Gastroesophageal sphincter (tissue), 3 donors: ENCODE results near the gene GPR151.

Experiments
- EP300 ChIP-seq: sonication (generic); formaldehyde crosslinking; IDR thresholded peaks from one replicate; pipeline ENCODE4 v1.6.1; 2017; ENCODE audit warnings: antibody characterized with exemption, mild to moderate bottlenecking
- POLR2A ChIP-seq, 2 donors: fragments of 450-650 bp; IDR thresholded peaks; one replicate each; pipeline ENCODE4 v1.6.1; 2017; ENCODE audit warnings: antibody characterized with exemption in 2 of 2, mild to moderate bottlenecking in 2 of 2, moderate library complexity in 1 of 2
- POLR2AphosphoS5 ChIP-seq: sonication (generic); formaldehyde crosslinking; IDR thresholded peaks from one replicate; pipeline ENCODE4 v1.6.1; 2017; ENCODE audit warnings: antibody characterized with exemption
- TF ChIP-seq, protein P1 (sequence below), 4 experiments: fragments of 200-600 bp in 2 of 4; fragments of 450-650 bp in 2 of 4; sonication (generic) in 1 of 4; IDR thresholded peaks; one replicate each; pipeline ENCODE4 v1.5.1; 2017 to 2019; ENCODE audit warnings: antibody characterized with exemption in 4 of 4, mild to moderate bottlenecking in 2 of 4, moderate library complexity in 2 of 4

- TF ChIP-seq EP300: no peak
- TF ChIP-seq, protein P1, sequence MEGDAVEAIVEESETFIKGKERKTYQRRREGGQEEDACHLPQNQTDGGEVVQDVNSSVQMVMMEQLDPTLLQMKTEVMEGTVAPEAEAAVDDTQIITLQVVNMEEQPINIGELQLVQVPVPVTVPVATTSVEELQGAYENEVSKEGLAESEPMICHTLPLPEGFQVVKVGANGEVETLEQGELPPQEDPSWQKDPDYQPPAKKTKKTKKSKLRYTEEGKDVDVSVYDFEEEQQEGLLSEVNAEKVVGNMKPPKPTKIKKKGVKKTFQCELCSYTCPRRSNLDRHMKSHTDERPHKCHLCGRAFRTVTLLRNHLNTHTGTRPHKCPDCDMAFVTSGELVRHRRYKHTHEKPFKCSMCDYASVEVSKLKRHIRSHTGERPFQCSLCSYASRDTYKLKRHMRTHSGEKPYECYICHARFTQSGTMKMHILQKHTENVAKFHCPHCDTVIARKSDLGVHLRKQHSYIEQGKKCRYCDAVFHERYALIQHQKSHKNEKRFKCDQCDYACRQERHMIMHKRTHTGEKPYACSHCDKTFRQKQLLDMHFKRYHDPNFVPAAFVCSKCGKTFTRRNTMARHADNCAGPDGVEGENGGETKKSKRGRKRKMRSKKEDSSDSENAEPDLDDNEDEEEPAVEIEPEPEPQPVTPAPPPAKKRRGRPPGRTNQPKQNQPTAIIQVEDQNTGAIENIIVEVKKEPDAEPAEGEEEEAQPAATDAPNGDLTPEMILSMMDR (IDR thresholded peaks at IDR 0.05): no peak
- TF ChIP-seq POLR2A (IDR thresholded peaks at IDR 0.05): no peak
- no peak for TF ChIP-seq POLR2AphosphoS5
These were observed 378 bp downstream of the GPR151 start for GRCh38 chr5:146515473-146516150.
